Activated T-cell treated with anti-CD3 and anti-CD28 coated beads, Interleukin-2, amount 50 U/mL, for 4 hours (primary cell): ENCODE results near the gene CLK3. TPM values are rescaled to one million over a fixed set of nuclear protein-coding genes. Genes with fewer than 3 reads are reported as not detected.

Experiments
- ATAC-seq, 2 donors: fragments of 200-7000 bp; cut with Tn5 transposase; one replicate each; pipeline ENCODE4 v1.10.0; 2021
- DNase-seq: peaks from one replicate; pipeline ENCODE4 v3.0.0-alpha.2; 2020
- H3K27me3 Mint-ChIP-seq: one replicate; pipeline ENCODE4 v1.8.0; 2021; ENCODE audit warnings: low read depth, mixed read lengths
- H3K36me3 Mint-ChIP-seq: one replicate; pipeline ENCODE4 v1.8.0; 2022; ENCODE audit warnings: mixed read lengths; ENCODE audit not compliant: insufficient read depth
- H3K4me1 Mint-ChIP-seq: one replicate; pipeline ENCODE4 v1.8.0; 2021; ENCODE audit warnings: low read depth, mixed read lengths
- H3K4me3 Mint-ChIP-seq: one replicate; pipeline ENCODE4 v1.8.0; 2021; ENCODE audit warnings: mild to moderate bottlenecking, moderate library complexity, mixed read lengths
- H3K9me3 Mint-ChIP-seq: one replicate; pipeline ENCODE4 v1.8.0; 2021; ENCODE audit warnings: mixed read lengths
- total RNA-seq, 3 donors: library from RNA; stranded (reverse); gene quantifications; one replicate each; pipeline ENCODE4 v1.2.1, GENCODE V29; 2021

CLK3 gene
- total RNA-seq: 10 to 100 TPM; 74.0 to 78.2 (median 74.8) TPM

DNA sequence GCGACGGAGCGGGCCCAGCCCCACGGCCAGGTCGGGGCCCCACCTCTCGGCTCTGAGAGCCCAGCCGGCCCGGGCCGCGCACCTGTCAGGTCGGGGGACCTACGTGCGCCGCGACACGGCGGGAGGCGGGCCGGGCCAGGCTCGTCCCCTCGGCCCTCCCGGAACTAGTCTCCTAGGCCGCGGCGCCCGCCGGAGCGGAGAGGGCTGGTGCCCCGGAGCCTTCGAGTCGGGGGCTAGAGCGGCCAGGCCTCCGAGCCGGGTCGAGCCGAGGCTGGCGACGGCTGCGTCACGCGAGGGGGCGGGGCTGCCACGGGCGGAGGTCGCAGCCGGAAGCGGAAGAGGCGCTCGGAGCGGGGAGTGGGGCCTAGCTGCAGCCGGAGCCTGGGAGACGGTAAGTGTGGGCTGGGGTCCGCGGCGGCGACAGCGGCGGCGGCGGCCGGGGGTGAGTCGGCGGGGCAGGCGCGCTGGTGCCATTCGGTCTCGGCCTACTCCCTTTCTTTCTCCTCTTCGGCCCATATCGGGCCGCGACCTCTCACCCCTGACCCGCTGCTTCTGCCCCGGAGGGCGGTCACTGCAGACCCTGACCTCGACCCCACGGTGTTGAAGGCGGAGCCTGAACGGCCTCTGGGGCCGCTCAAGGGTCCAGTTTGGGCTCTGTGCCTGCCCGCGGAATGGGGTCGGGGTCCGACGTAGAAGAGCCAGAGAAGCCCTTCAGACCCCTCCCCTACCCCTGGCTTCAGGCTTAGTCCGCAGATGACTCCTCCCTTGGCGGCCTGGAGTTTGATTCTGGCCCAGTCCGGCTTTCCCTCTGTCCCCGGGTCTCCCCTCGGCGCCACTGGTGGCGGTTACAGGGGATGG is at the start of gene CLK3:
CLK3 (plus strand) TSS at position 329 of the 858 bp plus-strand sequence. CDS start 3,361 bp downstream, outside the sequence.
- H3K4me1 Mint-ChIP-seq: peaks cover 45% of the 10 kb centered on the region
- H3K4me3 Mint-ChIP-seq: peak within 1 kb of the TSS; percentile 93
- H3K27me3 Mint-ChIP-seq: no peaks in the 10 kb centered on the region
- H3K9me3 Mint-ChIP-seq: no peaks in the 10 kb centered on the region
- H3K36me3 Mint-ChIP-seq: peaks cover 11% of the 10 kb centered on the region
- DNase-seq: peak; percentile 97
- ATAC-seq: peak; percentile 87 to 89

DNA sequence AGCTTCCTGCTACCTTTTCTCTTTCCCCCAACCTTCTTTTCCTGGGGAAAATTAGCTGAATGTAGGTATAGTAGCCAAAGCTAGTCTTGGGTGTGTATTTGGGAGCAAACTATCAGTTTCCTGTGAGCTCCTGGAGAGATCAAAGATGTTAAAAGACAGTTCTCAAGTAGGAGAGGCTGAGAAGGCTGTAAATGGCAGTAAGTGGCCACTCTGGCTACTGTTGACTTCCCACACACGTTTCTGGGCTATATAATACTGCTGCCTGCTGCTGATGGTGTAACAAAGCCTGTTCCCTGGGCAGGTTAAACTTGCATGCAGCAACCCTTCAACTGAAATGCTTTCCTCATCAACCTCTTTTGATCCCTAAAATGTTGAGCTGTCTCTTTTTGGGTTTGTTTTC is 47.0 kb upstream of the CLK3 start:
- Mint-ChIP-seq H3K36me3 (peaks cover 29% of the 10 kb centered on the region), H3K4me1 (peaks cover 24% of the 10 kb centered on the region), H3K4me3 (no peak overlapping the region), H3K27me3 (no peaks in the 10 kb centered on the region), H3K9me3 (no peaks in the 10 kb centered on the region)
- DNase-seq: no peak
- ATAC-seq: no peak

DNA sequence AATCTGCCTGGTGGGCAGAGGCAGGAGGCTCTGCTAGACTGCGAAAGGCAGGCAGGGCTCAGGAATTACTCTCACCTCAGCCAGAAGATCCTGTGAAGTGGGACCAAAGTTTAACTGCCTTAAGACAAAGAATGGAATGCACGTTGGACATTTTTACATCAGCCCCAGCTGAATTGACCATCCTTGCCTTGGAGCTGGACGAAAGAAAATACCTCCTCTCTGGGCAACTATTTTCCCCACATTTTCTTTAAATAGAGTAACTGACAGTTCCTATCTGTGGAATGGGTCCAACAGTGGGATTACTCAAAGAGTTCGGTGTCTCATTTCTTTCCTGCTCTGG is 45.9 kb upstream of the CLK3 start:
- no peaks in the 10 kb centered on the region for H3K27me3 Mint-ChIP-seq
- H3K36me3 Mint-ChIP-seq: peaks cover 31% of the 10 kb centered on the region
- ATAC-seq (no peak), DNase-seq (no peak)
- H3K4me3 Mint-ChIP-seq: no peak overlapping the region
- peaks cover 21% of the 10 kb centered on the region for H3K4me1 Mint-ChIP-seq
- no peaks in the 10 kb centered on the region for H3K9me3 Mint-ChIP-seq

DNA sequence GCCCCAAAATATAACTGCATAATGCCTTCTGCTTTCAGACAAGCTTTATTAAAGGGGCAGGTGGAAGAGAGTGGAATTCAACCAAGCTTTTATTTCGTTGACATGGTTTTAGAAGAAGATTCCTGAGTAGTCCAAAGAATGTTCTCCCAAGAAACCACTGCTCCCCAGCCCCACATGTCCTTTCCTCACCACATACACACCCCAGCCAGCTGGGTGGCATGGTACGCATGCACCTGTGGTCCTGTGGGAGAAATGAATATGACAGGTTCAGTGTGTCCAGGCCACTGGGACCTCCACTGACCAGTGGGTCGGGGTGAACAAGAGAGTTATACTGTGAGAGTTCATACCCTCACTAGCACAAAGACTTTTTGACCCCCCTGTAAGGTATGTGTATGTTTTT is 44.4 kb upstream of the CLK3 start:
- peaks cover 17% of the 10 kb centered on the region for H3K4me1 Mint-ChIP-seq
- no peak overlapping the region for H3K4me3 Mint-ChIP-seq
- H3K9me3 Mint-ChIP-seq: no peaks in the 10 kb centered on the region
- DNase-seq: no peak
- no peaks in the 10 kb centered on the region for H3K27me3 Mint-ChIP-seq
- no peak for ATAC-seq
- H3K36me3 Mint-ChIP-seq: peaks cover 28% of the 10 kb centered on the region

DNA sequence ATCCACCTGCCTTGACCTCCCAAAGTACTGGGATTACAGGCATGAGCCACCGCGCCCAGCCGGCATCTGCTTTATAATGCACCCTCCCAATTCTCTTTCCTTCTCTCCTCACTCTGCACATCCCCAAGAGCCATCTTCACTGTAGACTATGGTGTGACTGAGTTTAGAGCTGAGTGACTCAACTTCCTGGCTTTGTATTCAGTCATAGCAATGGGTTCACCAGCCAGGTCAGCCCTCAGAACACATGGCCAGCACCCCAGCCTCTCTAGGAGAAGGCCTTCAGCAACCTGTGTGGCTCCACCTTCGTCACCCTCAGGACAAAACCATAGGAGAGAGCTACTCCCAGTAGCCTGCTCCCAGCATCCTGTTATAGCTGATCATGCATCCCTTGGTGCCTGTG is 41.6 kb upstream of the CLK3 start:
- peak; percentile 46 to 62 for ATAC-seq
- DNase-seq: no peak
- H3K4me3 Mint-ChIP-seq: no peak overlapping the region
- H3K4me1 Mint-ChIP-seq: peaks cover 2% of the 10 kb centered on the region
- no peaks in the 10 kb centered on the region for H3K9me3 Mint-ChIP-seq
- peaks cover 20% of the 10 kb centered on the region for H3K36me3 Mint-ChIP-seq
- H3K27me3 Mint-ChIP-seq: no peaks in the 10 kb centered on the region

DNA sequence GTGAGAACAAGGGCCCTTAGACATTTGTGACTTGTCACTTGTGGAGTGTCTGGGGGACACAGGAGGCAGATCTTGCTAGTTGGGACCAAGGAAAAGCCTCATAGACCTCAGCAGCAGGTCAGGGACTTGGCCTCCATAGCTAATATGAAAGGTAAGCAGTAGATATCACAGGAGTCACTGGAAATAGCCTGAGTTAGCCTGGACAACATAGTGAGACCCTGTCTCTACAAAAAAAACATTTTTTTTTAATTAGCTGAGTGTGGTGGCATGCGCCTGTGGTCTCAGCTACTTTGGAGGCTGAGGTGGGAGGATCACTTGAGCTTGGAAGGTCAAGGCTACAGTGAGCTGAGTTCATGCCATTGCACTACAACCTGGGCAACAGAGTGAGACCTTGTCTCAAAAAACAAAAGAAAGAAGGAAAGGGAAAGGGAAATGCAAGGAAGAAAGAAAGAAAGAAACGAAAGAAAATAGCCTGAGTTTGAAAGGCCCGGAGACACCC is 37.1 kb upstream of the CLK3 start:
- Mint-ChIP-seq H3K36me3 (peaks cover 13% of the 10 kb centered on the region), H3K27me3 (no peaks in the 10 kb centered on the region), H3K4me3 (no peak overlapping the region), H3K9me3 (no peaks in the 10 kb centered on the region), H3K4me1 (no peaks in the 10 kb centered on the region)
- DNase-seq: no peak
- ATAC-seq: no peak

DNA sequence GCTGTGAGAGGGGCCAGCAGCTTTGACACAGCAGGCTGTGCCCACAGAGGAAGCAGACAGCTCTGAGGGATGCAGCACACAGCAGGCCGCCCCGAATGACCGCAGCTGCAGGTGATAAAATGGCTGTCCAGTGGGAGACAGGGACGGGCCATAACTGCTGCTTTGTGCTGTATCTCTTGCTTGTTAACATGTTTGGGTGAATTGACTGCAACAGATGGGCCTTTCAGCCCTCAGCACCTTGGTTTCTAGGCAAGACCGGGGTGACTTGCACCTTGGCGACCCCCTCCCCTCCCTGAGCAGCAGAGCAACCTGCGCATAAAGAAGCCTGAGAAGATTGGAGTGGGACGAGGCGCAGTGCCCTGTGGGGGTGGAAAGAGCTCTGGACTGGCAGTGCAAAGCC is 36.6 kb upstream of the CLK3 start:
- no peak overlapping the region for H3K4me3 Mint-ChIP-seq
- H3K9me3 Mint-ChIP-seq: no peaks in the 10 kb centered on the region
- no peaks in the 10 kb centered on the region for H3K4me1 Mint-ChIP-seq
- no peak for ATAC-seq
- H3K36me3 Mint-ChIP-seq: peaks cover 12% of the 10 kb centered on the region
- no peaks in the 10 kb centered on the region for H3K27me3 Mint-ChIP-seq
- DNase-seq: no peak

DNA sequence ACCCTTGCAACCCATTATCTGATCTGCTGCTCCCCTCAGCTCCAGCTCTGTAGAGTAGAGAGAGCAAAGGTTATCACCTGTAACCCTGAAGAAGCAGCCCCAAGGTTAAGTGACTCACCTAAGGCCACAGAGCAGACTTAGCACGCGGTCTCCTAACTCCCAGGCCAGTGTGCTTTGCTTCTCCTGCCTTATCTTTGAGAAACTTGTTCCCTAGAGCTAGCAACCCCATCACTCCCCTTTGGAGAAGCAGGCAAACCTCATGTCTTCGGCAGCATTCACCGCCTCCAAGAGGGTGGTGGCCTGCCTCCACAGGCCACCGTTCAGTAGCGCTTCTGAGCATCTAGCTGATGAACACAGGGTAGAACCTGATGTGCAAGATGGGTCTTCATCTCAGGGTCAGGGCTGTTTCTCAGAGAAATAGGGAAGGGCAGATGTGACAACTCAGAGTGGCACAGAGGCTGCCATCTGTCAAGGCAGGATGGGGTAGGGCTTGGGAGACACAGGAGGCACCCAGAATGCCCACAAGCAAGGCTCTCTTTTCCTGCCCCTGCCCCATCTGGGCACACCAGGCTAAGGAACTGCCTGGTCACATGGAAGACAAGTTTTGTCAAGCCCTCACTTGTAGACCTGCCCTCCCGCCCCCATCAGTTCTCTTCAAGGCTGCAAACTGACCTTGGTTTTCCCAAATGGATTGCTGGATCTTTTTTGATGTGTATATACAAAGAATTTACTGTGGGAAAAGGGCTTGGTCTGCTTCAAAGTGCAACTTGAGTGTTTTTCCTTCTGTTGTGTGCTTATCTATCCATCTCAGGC is 34.9 kb upstream of the CLK3 start:
- ATAC-seq: no peak

DNA sequence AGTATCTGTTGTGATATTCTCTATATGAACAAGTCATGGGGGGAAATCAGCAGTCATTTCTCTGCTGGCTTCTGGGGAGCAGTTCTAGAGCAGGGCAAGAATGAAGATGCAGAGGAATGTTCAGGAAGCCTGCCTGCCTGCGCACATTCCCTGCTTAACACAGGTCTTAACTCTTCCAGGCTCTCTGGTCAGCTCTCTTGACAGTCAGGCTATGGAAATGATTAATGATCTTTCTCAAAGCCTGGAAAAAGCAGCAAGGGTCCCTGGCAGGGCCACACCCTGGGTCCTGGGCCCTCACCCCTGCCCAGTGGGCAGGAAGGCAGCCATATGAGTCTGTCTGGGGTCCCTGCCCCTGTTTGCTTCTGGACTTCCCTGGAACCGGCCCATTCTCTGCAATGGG is 31.4 kb upstream of the CLK3 start:
- Mint-ChIP-seq H3K36me3 (peaks cover 2% of the 10 kb centered on the region), H3K4me3 (no peak overlapping the region), H3K9me3 (no peaks in the 10 kb centered on the region), H3K27me3 (no peaks in the 10 kb centered on the region), H3K4me1 (no peaks in the 10 kb centered on the region)
- DNase-seq: no peak
- no peak for ATAC-seq

More for the DNA sequence above, 34.9 kb upstream of the CLK3 start:
- no peaks in the 10 kb centered on the region for H3K27me3 Mint-ChIP-seq
- H3K9me3 Mint-ChIP-seq: no peaks in the 10 kb centered on the region
- H3K4me3 Mint-ChIP-seq: no peak overlapping the region
- no peaks in the 10 kb centered on the region for H3K4me1 Mint-ChIP-seq
- H3K36me3 Mint-ChIP-seq: peaks cover 7% of the 10 kb centered on the region
- no peak for DNase-seq

DNA sequence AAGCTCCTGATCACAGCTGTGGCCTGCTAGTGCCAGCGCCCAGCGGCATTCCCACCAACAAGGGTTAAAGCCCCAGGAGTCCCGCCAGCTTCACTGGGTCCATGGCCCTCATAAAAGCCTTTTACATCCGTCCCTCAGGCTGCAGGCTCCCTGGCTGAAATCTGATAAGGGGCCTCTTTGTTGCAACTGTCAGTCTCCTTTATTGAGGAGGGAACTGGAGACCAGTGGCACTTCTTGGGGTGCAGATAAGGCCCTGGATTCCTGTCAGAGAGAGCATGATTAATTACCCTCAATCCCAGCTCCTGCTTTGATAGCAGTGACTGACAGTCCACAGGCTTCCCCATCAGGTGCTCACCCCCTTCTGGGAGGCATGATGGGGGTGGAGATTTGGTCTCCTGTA is 30.9 kb upstream of the CLK3 start:
- DNase-seq (no peak), ATAC-seq (no peak)
- peaks cover 3% of the 10 kb centered on the region for H3K36me3 Mint-ChIP-seq
- H3K4me1 Mint-ChIP-seq: no peaks in the 10 kb centered on the region
- H3K4me3 Mint-ChIP-seq: no peak overlapping the region
- no peaks in the 10 kb centered on the region for H3K9me3 Mint-ChIP-seq
- H3K27me3 Mint-ChIP-seq: no peaks in the 10 kb centered on the region

DNA sequence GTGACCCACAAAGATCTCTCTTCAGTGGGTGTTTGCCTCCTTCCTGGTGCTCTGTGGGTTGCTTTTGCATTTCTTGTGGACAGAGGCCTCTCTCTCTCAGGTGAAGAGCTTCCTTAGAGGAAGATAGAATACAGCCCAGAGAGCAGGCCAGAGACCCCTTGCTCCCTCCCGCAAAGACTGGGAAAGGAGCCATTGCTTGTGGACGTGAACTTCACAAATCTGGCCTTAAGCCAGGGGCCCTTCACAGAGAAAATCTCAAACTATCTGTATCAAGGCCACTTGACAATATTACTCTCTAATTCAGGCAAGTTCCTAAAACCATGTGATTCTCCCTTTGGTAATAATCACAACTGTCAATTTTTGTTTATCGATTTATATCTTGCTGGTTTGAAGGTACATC is 30.4 kb upstream of the CLK3 start:
- peaks cover 6% of the 10 kb centered on the region for H3K36me3 Mint-ChIP-seq
- DNase-seq (no peak), ATAC-seq (no peak)
- no peaks in the 10 kb centered on the region for H3K9me3 Mint-ChIP-seq
- H3K4me1 Mint-ChIP-seq: no peaks in the 10 kb centered on the region
- no peaks in the 10 kb centered on the region for H3K27me3 Mint-ChIP-seq
- H3K4me3 Mint-ChIP-seq: no peak overlapping the region

DNA sequence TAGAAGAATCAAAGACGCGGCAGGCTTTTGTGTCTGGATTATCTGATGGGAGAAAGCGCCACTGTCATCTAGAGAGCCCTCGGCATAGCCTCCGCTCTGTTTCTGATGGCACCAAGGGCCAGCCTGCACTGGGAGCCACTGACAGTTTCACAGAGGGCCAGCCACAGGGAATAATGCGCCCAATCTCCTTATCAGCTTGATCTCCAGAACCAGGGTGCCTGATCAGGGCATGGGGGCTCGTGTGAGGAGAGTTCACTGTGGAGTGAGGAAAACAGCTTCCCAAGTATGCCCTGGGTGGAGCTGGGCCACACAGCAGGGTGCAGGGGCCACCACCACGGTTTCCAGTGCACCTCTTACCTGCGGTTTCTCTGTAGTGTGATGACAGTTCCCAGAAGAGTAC is 29.8 kb upstream of the CLK3 start:
- Mint-ChIP-seq H3K27me3 (no peaks in the 10 kb centered on the region), H3K4me1 (no peaks in the 10 kb centered on the region), H3K4me3 (no peak overlapping the region), H3K9me3 (no peaks in the 10 kb centered on the region), H3K36me3 (peaks cover 8% of the 10 kb centered on the region)
- DNase-seq (no peak), ATAC-seq (no peak)

DNA sequence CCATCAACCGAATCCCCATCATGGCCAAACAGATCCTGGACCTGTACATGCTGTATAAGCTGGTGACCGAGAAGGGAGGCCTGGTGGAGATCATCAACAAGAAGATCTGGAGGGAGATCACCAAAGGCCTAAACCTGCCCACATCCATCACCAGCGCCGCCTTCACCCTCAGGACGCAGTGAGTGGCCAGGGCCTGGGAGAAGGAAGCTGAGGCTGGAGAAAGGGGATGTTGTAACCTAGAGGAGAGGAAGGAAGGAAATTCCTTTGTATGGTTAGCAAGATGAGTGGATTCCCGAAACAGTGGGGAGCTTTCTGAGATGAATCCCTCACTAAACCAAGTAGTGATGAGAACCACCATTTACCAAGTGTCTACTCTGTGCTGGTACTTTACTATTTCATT is 25.8 kb upstream of the CLK3 start:
- Mint-ChIP-seq H3K4me3 (no peak overlapping the region), H3K27me3 (no peaks in the 10 kb centered on the region), H3K9me3 (no peaks in the 10 kb centered on the region), H3K36me3 (peaks cover 11% of the 10 kb centered on the region), H3K4me1 (no peaks in the 10 kb centered on the region)
- ATAC-seq: no peak
- no peak for DNase-seq

DNA sequence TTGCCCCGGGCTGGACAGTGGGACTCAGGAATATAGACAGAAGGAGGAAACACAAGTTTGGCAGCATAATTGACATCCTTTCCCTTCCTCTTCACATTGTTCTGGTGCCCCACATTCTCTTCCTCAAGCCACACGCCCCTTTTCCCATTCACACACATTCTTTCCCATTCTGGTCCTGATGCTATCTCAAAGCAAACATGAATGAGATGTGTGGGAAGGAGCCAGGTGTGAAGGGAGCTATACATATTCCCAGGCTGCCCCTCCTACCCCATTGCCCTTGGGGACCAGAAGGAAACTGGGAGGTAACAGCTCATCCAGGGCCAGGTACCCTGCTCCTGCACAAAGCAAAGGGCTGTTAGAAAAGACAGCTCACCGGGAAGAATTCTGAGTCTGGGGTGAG is 23.4 kb upstream of the CLK3 start:
- ATAC-seq (no peak), DNase-seq (no peak)
- Mint-ChIP-seq H3K4me3 (no peak overlapping the region), H3K27me3 (no peaks in the 10 kb centered on the region), H3K4me1 (no peaks in the 10 kb centered on the region), H3K9me3 (no peaks in the 10 kb centered on the region), H3K36me3 (peaks cover 16% of the 10 kb centered on the region)

DNA sequence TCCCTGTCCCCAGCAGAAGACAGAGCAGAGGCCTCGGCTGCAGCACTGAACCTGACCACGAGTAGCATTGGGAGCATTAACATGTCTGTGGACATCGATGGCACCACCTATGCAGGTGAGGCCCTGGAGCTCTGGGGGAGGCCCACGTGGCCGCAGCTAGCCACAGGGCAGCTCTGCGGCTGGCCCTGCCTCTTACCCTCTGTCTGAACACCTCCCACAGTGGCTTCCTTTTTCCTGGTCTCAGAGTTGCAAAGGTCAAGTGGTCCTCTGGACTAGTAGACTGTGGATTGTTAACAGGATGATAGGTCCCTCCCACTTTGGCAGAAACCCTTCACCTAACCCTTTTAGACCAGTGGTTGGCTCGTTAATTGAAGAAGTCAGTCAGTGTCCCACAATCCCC is 22.5 kb upstream of the CLK3 start:
- no peaks in the 10 kb centered on the region for H3K9me3 Mint-ChIP-seq
- no peak overlapping the region for H3K4me3 Mint-ChIP-seq
- no peak for ATAC-seq
- H3K36me3 Mint-ChIP-seq: peaks cover 16% of the 10 kb centered on the region
- no peaks in the 10 kb centered on the region for H3K27me3 Mint-ChIP-seq
- H3K4me1 Mint-ChIP-seq: peaks cover 5% of the 10 kb centered on the region
- no peak for DNase-seq
